Cardiac muscle cell (in vitro differentiated cells and primary cell): ENCODE data around the gene PTPRK. TPM values are rescaled to one million over a fixed set of nuclear protein-coding genes. Genes with fewer than 3 reads are reported as not detected.

Source experiments
- DNase-seq, 2 donors: peaks; one replicate each; pipeline versions ENCODE4 v3.0.0 to v3.0.0-alpha.2; 2010 to 2017; ENCODE audit warnings: low read depth in 1 of 2, low spot score in 1 of 2
- H3K27ac ChIP-seq: fragments of 200-600 bp; sonication (generic); 2 replicates; pipeline ENCODE4 v1.5.1; 2016
- H3K27me3 ChIP-seq: fragments of 200-600 bp; sonication (generic); 2 replicates; pipeline ENCODE4 v1.6.0; 2016; ENCODE audit warnings: control low read depth
- H3K36me3 ChIP-seq: fragments of 200-600 bp; sonication (generic); 2 replicates; pipeline ENCODE4 v1.5.1; 2016; ENCODE audit warnings: control low read depth
- H3K4me1 ChIP-seq: fragments of 200-600 bp; sonication (generic); 2 replicates; pipeline ENCODE4 v1.8.1; 2017; ENCODE audit warnings: low read depth, mild to moderate bottlenecking, mixed run types
- H3K4me3 ChIP-seq: fragments of 200-600 bp; sonication (generic); 2 replicates; pipeline ENCODE4 v1.5.1; 2016; ENCODE audit warnings: mild to moderate bottlenecking
- H3K9me3 ChIP-seq: fragments of 200-600 bp; sonication (generic); 2 replicates; pipeline ENCODE4 v1.5.1; 2017; ENCODE audit warnings: low read depth, mild to moderate bottlenecking, control low read depth
- CTCF ChIP-seq: IDR thresholded peaks from 2 replicates; pipeline ENCODE4 v1.5.1; 2012; ENCODE audit warnings: low read depth, mild to moderate bottlenecking, low read length
- polyA plus RNA-seq: library from polyadenylated mRNA; unstranded; fragments of >200 nt; fragmentation: Nextera tagmentation; extraction: Ambion mirVana; gene quantifications from 2 replicates; pipeline ENCODE4 v1.2.1, GENCODE V29; 2016
- total RNA-seq: library from RNA; depleted of rRNA; stranded (reverse); fragments of >200 nt; gene quantifications from 2 replicates; pipeline ENCODE4 v1.2.3, GENCODE V29; 2016

PTPRK gene
- total and polyA plus RNA-seq, 2 experiments from 2014 or later, result 48.3 to 73.1 TPM

DNA sequence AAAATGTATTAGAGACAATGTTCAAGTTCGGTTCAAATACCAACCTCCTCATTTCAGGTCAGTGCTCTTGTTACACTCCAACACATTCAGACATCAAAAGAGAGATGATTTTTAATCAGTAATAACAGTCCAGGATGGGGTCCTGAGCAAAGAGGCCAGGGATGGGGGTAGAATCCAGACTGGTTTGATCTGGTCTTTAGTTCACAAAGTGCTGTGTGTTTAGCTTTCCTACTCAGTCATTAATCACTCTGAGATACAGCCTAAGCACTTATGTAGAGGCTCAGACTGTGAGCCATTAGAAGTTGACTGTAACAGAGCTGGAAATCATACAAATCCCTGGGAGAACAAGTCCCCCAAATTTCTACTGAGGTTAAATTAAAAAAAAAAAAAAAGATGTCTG is 241.6 kb downstream of the PTPRK start:
- no peaks in the 10 kb centered on the region for H3K27me3 ChIP-seq
- DNase-seq, result peak in 1 of 2 donors; percentile 64
- peak overlapping the region; percentile 94 for H3K27ac ChIP-seq
- H3K36me3 ChIP-seq, result no peaks in the 10 kb centered on the region
- TF ChIP-seq CTCF, result no peak
- H3K9me3 ChIP-seq, result no peaks in the 10 kb centered on the region
- H3K4me1 ChIP-seq, result peaks cover 70% of the 10 kb centered on the region
- no peak overlapping the region for H3K4me3 ChIP-seq

GRCh38 chr6:128277379-128277778 is 243.0 kb downstream of the PTPRK start:
- Histone ChIP-seq H3K9me3 (no peaks in the 10 kb centered on the region), H3K27ac (peak overlapping the region; percentile 57), H3K4me3 (no peak overlapping the region), H3K27me3 (no peaks in the 10 kb centered on the region), H3K4me1 (peaks cover 55% of the 10 kb centered on the region), H3K36me3 (no peaks in the 10 kb centered on the region)
- TF ChIP-seq CTCF, result no peak
- no peak for DNase-seq

DNA sequence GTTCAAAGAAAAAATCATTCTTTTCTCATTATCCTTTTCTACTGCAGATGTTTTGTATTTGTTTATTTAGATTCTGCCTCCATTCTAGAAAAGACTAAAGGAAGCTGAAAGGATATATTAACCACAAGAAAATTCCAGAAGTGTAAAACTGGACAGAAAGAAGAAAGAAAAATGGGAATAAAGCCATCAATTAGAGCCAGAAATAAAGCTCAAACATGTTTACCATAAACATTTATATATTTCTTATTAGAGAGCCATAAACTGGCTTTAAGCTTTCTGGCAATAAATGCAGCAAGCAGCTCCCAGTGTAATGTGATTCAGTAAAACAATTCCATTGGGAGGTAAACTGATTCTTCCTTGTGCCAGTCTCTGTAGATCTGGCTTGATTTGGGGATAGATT is 244.1 kb downstream of the PTPRK start:
- no peaks in the 10 kb centered on the region for H3K9me3 ChIP-seq
- H3K4me3 ChIP-seq, result no peak overlapping the region
- no peak for DNase-seq
- no peaks in the 10 kb centered on the region for H3K36me3 ChIP-seq
- no peak for TF ChIP-seq CTCF
- no peaks in the 10 kb centered on the region for H3K27me3 ChIP-seq
- peak overlapping the region; percentile 46 for H3K27ac ChIP-seq
- H3K4me1 ChIP-seq, result peaks cover 47% of the 10 kb centered on the region

- no peak for DNase-seq
- H3K36me3 ChIP-seq, result no peaks in the 10 kb centered on the region
- H3K27me3 ChIP-seq, result no peaks in the 10 kb centered on the region
- H3K9me3 ChIP-seq, result no peaks in the 10 kb centered on the region
- no peak overlapping the region for H3K27ac ChIP-seq
- no peak for TF ChIP-seq CTCF
- peaks cover 47% of the 10 kb centered on the region for H3K4me1 ChIP-seq
- H3K4me3 ChIP-seq, result no peak overlapping the region
Observed at GRCh38 chr6:128275681-128276080, 244.7 kb downstream of the PTPRK start.

- H3K27ac ChIP-seq, result no peak overlapping the region
- no peak for TF ChIP-seq CTCF
- H3K4me1 ChIP-seq, result peaks cover 46% of the 10 kb centered on the region
- no peak overlapping the region for H3K4me3 ChIP-seq
- no peaks in the 10 kb centered on the region for H3K9me3 ChIP-seq
- no peaks in the 10 kb centered on the region for H3K27me3 ChIP-seq
- H3K36me3 ChIP-seq, result no peaks in the 10 kb centered on the region
- peak in 1 of 2 donors; percentile 6 for DNase-seq
Observed at GRCh38 chr6:128275030-128275429, 245.4 kb downstream of the PTPRK start.

DNA sequence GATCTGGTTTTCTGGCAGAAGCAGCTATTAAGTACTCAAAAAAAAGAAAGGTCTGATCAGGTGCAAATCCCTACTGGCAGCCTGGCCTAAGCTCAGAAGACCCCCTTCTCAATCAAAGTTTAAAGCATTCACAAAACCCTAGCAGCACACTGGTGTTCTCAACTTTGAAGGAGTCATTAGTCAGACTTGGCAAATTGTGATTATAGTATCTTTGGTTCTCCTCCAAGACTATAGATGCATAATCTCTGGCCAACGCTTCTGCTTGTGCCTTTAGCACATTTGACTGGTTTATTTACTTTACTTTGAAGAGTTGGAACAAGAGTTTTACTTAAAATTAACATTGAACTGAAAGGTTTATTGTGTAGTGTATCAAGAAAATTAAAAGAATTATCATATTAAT is 248.9 kb downstream of the PTPRK start:
- H3K36me3 ChIP-seq, result no peaks in the 10 kb centered on the region
- no peaks in the 10 kb centered on the region for H3K9me3 ChIP-seq
- peaks cover 30% of the 10 kb centered on the region for H3K4me1 ChIP-seq
- peak overlapping the region; percentile 21 for H3K27ac ChIP-seq
- no peaks in the 10 kb centered on the region for H3K27me3 ChIP-seq
- no peak overlapping the region for H3K4me3 ChIP-seq
- DNase-seq, result peak in 1 of 2 donors; percentile 35
- no peak for TF ChIP-seq CTCF
